HG03469 (cell line): ENCODE data around the gene SULT1A1.
"Not testable (repeated sequence)": the region's sequence is repeated elsewhere in the genome, so short reads cannot be mapped to it uniquely, and the experiment has no call there.

Experiments used
- ATAC-seq: cut with Tn5 transposase; IDR thresholded peaks from one replicate; pipeline ENCODE4 v1.9.1; 2021; ENCODE audit warnings: mild to moderate bottlenecking, moderate library complexity, moderate number of reproducible peaks; ENCODE audit not compliant: unreplicated experiment

Gene SULT1A1

DNA sequence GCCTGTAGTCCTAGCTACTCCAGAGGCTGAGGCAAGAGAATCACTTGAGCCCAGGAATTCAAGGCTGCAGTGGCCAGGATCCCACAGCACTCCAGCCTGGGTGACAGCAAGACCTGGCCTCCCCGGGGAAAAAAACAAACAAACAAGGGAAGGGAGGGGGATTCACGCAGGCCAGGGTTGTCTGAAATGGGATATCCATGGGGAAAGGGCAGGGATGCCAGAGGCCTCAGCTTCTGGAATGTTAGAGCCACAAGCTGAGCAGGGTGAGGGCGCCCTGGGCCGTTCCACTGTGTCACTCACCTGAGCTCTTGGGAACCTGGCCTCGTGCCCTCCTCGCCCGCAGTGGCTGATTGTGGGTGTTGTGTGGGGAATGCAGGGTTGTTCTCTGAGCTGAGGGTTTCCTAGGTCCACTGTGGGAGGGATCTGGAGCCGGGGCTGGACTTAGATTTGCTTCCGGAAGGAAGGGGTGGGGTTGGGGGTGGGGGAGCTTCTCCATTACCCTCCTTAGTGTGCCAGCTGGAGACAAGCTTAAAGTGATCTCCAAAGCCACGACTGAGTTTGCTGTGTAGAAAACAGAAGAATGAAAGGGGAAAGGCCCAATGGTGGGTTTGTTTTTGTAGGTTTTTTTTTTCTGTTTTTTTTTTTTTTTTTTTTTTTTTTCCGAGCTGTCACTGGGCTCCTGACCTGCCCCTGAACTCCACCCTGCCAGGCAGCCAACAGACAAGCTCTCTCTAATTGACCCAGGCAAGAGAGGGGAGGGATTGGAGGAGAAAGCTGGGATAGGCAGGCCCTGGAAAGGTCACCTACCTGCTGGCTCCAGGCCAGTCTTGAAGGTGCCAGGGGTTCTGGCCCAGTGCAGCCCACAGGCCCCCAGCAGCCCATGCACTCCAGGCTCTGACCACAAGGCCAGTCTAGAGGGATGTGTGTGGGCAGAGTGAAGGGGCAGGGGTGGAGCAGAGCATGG, at the start of gene SULT1A1:
Gene SULT1A1, minus strand, starts transcription at position 414 of the 964 bp plus-strand sequence. CDS start 1,189 bp downstream, outside the sequence.
- ATAC-seq, result no peak

DNA sequence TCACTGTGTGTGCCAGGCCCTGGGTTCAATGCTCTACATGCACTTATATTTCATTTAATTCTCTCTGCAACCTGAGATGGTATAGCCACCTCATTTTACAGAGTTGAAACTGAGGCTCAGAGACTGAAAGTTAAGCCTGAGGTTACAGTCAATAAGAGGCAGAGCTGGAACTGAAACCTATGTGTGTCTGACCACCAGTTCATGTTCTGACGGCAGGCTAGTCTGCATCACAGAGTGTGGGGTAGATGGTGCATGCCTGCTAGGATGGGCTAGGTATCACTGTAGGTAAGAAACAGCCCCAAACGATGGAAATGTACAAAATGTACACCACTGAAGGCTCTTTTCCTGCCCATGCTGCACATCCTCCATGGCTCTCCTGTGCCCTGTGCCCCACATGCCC, 30.1 kb upstream of the SULT1A1 start:
- ATAC-seq, result not testable (repeated sequence)

DNA sequence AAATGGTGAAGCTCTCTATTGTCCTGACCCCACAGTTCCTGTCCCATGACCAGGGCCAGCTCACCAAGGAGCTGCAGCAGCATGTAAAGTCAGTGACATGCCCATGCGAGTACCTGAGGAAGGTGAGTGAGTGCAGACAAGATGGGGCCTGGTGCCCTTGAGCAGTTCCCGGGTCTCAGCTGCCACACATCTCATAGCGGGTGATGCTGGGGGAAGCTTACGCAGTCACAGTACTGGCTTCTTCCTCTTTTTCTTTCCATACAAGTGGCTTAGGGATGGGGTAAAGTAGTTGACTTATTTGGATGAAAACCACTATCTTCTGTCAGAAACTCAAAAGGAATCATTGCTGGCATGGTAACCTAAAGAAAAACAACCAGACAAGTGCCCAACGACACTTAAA, 28.5 kb upstream of the SULT1A1 start:
- ATAC-seq, result not testable (repeated sequence)

DNA sequence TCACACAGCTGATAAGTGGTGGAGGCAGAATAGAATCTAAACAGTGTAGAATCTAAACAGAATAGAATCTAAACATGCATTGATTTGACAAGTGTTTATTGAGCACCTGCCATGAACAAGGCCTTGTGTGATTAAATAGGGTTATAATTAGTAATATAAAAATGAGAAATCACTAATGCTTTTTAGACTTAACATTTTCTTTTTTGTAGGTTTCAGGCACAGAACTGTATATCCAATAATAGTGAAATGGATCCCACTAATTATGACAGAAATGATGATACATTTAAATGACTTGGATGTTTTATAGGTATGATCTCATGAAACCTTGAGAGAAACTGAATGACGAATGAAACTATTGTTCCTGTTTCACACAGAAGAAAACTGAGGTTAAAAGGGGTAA, 27.9 kb upstream of the SULT1A1 start, which contains the start of gene NPIPB8:
Gene NPIPB8, plus strand, starts transcription at position 301 of the 400 bp plus-strand sequence. CDS start 296 bp downstream, outside the sequence.
- ATAC-seq, result not testable (repeated sequence)

DNA sequence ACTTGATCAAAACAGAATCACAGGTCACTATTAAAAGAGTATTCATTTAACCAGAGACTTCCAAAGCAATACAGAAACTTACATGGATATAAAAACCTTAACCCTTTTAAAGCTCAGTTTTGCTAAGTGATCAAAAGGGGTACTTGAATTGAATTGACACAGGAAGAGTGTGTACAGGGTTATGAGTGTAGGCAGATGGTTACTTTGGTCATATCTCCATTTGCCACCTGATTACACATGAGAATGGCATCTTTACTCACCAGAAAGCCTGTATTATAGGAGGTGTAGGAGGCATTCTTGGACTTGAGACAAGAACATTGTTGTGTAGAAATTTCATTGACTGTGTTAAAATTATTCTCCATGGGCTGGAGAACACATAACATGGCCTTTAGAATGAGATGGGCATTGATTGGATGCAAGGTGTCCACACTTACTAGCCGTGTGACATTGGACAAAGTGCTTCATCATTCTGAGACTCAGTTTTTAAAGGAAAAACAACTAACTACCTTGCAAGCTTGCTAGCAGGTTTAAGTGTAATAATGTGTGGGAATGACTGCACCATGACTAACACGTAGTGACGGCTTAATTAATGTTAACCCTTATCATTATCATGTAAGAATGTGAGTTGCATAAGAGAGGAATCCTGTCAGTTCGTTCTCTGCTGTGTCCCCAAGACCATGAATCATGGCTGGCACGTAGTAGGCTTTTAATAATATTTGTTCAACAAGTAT, 26.4 kb upstream of the SULT1A1 start:
- not testable (repeated sequence) for ATAC-seq

DNA sequence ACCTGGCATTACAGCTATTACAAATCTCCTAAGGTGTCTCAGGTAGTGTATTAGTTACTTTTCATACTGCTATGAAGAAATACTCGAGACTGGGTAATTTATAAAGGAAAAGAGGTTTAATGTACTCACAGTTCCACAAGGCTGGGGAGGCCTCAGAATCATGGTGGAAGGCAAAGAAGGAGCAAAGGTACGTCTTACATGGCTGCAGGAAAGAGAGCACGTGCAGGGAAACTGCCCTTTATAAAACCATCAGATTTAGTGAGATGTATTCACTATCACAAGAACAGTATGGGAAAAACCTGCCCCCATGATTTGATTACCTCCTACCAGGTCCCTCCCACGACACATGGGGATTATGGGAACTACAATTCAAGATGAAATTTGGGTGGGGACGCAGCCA, 21.1 kb upstream of the SULT1A1 start:
- ATAC-seq, result not testable (repeated sequence)

DNA sequence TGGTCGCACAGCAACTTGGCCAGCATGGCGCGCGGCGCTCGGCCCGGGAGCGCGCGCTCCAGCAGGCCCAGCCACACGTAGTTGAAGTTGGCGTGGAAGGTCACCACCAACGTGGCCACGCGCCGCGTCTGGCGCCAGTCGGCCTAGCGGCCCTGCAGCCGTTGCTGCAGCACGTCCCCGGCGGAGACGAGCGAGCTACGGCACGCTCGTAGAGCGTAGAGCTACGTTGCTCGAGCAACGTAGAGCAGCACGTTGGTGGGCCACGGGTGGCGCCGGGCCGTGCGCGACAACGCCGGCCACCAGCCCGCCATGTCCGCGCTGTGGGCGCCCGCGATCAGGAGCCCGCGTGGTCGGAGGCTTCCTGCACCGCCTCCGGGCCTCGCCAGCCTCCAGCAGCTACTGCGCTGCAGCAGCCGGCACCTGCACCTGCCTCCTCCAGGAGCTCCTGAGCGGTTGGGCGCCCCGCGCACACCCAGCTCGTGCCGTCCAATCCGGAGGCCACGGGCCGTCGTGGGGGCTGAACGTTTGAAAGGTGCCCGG, 13.4 kb upstream of the SULT1A1 start:
- no peak for ATAC-seq

DNA sequence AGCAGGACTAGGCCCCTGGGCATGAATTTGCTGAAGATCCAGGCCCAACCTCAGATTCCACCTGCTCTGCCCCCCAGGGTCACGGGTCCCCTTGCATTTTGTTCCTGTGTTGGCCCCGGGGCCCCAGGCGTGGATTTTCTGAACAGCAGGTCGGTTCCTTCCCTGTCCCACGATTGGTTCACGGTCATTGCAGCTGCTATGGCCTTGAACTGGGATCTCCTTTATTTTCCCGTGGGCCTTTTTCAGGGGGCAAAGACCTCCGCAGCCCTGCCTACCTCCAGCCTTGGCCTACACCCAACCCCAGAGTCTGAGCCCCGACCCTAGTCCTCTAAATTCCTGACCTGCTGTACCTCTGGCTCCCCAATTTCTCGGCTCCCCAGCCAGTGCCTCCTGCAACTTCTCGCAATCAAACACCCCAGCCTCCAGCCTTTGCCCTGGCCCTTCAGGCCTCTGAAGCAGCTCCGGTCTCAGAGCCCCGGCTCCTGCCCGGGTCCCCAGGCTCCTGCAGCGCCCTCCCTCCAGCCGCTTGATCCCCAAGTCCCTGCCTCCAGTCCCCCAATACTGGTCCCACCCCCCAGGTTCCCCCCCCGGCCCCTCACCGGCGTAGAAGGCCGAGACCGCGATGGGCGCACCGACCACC, 12.8 kb upstream of the SULT1A1 start:
- not testable (repeated sequence) for ATAC-seq

DNA sequence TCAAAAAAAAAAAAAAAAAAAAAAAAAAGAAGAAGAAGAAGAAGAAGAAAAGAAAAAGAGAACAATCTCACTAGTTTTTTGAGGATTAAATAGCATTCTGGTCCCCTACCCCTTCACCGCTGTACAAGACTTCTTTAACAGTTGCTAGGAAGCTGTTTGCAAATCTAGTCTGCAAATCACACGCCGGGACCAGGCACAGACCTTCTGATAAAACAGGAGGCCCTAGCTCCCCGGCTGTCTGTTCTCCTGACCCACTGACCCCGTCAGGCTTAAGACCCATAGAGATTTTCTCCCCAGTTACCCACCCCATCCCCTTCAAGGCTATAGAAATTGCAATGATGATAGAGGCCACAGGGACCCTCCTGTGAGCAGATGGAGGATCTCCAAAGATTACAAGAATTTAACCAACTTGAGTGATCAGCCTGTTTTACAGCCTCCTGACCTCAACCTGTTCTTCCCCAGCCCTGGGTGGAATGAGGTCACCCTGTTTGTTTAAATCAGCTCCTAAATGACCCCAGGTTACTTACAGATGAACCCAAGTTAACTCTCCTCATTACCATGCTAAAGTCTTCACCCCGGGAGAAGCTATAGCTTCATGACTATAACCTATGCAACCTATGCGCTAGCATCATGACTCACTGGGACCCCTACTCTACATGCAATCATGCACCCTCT, 11.8 kb upstream of the SULT1A1 start:
- no peak for ATAC-seq

DNA sequence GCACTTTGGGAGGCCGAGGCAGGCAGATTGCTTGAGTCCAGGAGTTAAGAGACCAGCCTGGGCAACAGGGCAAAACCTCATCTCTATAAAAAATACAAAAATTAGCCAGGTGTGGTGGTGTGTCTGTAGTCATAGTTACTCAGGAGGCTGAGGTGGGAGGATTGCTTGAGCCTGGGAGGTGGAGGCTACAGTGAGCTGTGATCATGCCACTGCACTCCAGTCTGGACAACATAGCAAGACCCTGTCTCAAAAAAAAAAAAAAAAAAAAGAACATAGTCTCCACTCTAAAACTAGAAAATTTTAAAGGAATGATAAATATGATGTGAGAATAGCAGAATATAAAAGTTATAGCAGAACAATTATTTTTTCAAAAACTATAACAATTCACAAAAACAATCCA, 10.5 kb upstream of the SULT1A1 start:
- ATAC-seq, result not testable (repeated sequence)

DNA sequence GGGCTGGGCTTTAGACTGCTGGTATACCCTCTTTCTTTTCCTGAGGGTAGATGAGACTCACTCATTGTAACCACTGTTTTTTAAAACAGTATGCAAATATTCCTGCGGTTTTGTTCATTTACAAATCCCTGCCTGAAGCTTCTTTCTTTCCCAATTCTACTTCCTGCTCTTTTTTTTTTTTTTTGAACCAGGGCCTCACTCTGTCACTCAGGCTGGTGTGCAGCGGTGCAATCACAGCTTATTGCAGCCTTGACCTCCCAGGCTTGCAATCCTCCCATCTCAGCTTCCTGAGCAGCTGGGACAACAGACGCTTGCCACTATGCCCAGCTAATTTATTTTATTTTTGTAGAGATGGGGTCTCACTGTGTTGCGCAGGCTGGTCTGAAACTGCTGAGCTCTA, 8.0 kb upstream of the SULT1A1 start:
- ATAC-seq, result no peak

DNA sequence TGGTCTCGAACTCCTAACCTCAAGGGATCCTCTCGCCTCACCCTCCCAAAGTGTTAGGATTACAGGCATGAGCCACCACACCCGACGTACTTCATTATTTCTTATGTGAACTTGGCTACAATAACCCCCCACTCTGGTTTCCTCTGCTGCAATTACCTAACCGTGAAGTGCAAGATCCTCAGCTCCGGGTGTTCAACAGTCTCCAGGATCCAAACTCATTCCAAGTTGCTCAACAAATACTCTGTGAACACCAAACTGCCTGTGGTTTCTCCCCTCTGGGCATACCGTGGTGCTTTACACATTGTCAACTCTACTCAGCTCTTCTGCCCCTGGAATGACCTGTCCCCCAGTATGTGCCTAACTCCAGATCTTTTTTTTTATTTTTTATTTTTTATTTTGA, 6.8 kb upstream of the SULT1A1 start:
- ATAC-seq, result no peak

DNA sequence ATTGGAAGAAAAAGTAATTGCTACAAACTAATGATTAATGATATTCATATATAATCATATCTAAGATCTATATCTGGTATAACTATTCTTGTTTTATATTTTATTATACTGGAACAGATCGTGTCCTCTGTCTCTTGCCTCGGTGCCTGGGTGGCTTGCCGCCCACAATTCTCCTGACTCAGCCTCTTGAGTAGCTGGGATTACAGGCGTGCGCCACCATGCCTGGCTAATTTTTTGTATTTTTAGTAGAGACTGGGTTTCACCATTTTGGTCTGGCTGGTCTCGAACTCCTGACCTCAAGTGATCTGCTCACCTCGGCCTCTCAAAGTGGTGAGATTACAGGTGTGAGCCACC, 6.4 kb upstream of the SULT1A1 start:
- not testable (repeated sequence) for ATAC-seq

DNA sequence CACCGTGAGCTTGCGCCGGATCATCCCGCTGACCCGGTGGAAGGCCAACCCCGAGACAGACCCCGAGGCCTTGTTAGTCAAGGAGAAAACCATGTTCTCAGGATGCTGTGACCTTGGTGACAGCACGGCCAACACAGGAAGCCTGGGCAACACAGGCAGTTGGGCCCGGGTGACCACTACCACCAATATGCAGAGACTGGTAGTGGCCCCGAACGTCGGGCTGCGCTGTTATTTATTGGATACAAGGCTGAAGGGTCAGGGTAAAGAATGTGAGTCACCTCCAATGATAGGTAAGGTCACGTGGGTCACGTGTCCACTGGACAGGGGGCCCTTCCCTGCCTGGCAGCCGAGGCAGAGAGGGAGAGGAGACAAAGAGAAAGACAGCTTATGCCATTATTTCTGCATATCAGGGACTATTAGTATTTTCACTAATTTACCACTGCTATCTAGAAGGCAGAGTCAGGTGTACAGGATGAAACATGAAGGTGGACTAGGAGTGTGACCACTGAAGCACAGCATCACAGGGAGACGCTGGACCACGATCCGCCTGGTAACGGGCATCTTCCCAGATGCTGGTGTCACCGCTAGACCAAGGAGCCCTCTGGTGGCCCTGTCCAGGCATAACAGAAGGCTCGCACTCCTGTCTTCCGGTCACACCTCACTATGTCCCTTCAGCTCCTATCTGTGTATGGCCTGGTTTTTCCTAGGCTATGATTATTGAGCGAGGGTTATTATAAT, 5.8 kb upstream of the SULT1A1 start:
- ATAC-seq, result not testable (repeated sequence)

DNA sequence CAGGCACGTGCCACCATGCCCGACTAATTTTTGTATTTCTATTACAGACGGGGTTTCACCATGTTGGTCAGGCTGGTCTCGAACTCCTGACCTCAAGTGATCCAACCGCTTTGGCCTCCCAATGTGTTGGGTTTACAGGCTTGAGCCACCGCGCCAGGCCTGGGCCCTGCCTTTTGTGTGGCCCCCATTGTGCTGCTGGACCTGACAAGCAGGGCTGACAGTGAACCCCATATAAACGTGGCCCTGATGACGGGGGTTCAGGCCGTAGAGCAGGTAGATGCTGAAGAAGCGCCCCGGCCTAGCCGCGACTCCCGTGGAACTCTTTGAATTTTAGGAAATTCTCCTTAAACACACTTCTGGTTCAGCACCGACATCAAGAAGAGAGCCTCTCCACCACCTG, 4.7 kb upstream of the SULT1A1 start:
- not testable (repeated sequence) for ATAC-seq

DNA sequence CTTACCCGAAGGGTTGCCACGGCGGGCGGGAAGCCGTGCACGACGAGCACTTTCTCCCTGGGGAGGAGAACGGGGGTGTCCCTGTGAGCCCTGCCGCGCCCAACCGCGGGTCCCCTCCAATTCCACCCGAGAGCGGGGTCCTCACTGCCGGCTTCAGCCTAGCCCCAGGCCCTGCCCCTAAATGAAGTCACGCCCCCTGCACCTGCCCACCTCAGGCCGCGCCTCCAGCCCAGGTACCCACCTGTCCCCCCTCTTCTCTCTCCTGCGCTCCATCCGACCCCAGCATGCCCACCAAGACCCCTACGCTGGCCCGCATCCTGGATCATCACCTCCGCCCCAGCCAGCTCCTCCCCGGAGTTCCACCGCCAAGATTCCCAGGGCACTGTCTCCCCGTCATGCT, 4.1 kb upstream of the SULT1A1 start:
- ATAC-seq, result not testable (repeated sequence)

DNA sequence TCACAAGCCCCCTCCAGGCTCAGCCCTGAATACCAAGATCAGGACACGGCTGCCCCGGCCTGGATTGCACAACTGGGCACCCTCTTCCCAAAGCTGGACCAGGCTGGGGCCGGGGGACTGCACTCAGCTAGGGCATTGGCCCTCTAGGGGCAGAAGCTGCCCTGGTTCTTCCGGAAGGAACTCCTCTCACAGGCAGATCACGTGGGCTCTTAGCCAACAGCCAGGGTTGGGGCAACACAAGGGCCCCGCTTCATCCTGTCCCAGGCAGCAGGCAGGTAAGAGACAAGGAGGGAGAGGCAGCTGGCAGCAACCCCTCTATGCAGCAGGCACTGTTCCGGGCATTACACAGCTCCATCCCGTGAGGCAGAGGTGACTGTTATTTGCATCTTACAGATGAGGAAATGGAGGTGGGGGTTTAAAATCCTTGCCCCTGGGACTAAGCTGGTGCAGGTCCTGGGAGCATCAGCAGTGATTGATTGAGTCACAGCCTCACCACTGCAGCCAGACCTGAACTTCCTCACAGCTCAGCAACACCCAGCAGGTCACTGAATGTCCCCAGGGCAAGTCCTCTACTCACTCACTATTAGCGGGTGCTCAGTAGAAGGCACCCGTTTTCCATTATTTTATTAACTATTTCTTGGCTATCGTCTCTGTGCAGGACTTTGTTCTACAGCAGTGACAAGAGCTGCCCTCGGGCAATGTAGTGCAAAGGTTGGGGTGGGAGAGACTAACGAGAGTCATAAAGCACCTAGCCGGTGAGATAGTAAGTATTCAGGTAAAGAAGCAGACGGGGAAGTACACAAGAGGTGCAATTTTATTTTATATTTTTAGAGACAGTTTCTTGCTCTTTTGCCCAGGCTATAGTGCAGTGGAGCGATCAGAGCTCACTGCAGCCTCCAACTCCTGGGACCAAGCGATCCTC, 2.8 kb upstream of the SULT1A1 start:
- ATAC-seq, result not testable (repeated sequence)

DNA sequence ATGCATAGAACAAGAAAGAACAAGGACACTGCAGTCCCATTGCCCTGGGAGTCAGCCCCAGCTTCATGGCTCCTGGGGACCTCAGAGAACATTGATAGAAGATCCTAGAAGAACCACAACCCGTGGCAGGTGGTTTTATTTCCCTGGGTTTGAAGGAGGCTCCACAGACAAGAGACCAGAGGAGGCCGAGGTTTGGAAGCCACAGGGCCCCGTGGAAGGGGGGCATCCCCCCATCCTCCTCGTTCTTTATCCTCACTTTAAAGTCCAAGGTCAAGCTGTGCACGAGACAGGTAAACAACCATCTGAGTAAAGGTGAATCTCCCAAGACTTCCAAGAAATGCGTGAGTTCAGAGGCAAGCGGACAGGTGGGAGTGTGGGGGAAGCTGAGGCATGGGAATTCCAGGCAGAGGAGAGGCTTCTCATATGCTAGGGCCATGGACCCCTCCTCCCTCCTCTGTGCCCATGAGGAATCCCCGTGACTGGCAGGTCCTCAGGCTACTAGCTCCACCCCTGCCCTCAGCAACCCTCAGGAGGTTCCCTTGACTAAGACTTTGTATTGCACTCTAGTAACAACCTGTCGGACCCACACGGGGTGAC, 849 bp upstream of the SULT1A1 start:
- no peak for ATAC-seq
